CD4-positive, alpha-beta T cell treated with Interleukin-17A for 4 hours (primary cell): Measurements from ENCODE around the gene MAGEF1.
"Not testable (repeated sequence)": the region's sequence is repeated elsewhere in the genome, so short reads cannot be mapped to it uniquely, and the experiment has no call there.

ENCODE experiments used
- DNase-seq: peaks from one replicate; pipeline ENCODE4 v3.0.0-alpha.2; 2020; ENCODE audit warnings: mixed read lengths

MAGEF1 gene

GRCh38 chr3:184742676-184743135 is 30.8 kb upstream of the MAGEF1 start:
- no peak for DNase-seq

GRCh38 chr3:184741798-184742675 is 30.2 kb upstream of the MAGEF1 start:
- DNase-seq: no peak

GRCh38 chr3:184741259-184741556 is 29.3 kb upstream of the MAGEF1 start:
- DNase-seq: no peak

GRCh38 chr3:184740509-184741258 is 28.8 kb upstream of the MAGEF1 start:
- DNase-seq: no peak

- no peak for DNase-seq
Observed at GRCh38 chr3:184739594-184740505, 28.0 kb upstream of the MAGEF1 start.

GRCh38 chr3:184738982-184739381 is 27.1 kb upstream of the MAGEF1 start:
- no peak for DNase-seq

GRCh38 chr3:184738506-184738890 is 26.6 kb upstream of the MAGEF1 start:
- DNase-seq: no peak

- DNase-seq: no peak
Observed at GRCh38 chr3:184737641-184738505, 26.0 kb upstream of the MAGEF1 start.

GRCh38 chr3:184737063-184737462 is 25.2 kb upstream of the MAGEF1 start:
- no peak for DNase-seq

GRCh38 chr3:184734903-184735701 is 23.2 kb upstream of the MAGEF1 start:
- DNase-seq: no peak

- DNase-seq: no peak
Observed at GRCh38 chr3:184733971-184734608, 22.2 kb upstream of the MAGEF1 start.

GRCh38 chr3:184733181-184733580 is 21.3 kb upstream of the MAGEF1 start:
- no peak for DNase-seq

- no peak for DNase-seq
Observed at GRCh38 chr3:184731786-184732537, 20.1 kb upstream of the MAGEF1 start.

- DNase-seq: no peak
Observed at GRCh38 chr3:184730924-184731323, 19.1 kb upstream of the MAGEF1 start.

- not testable (repeated sequence) for DNase-seq
Observed at GRCh38 chr3:184729154-184729553, 17.3 kb upstream of the MAGEF1 start.

- DNase-seq: no peak
Observed at GRCh38 chr3:184728010-184728527, 16.2 kb upstream of the MAGEF1 start.

GRCh38 chr3:184727357-184728009 is 15.6 kb upstream of the MAGEF1 start:
- peak; percentile 66 for DNase-seq

GRCh38 chr3:184726497-184726896 is 14.6 kb upstream of the MAGEF1 start:
- no peak for DNase-seq

- no peak for DNase-seq
Observed at GRCh38 chr3:184725176-184725719, 13.4 kb upstream of the MAGEF1 start.
